WTC11 (cell line): ENCODE measurements around the gene OTUD7B. TPM values are rescaled to one million over a fixed set of nuclear protein-coding genes. Genes with fewer than 3 reads are reported as not detected.

Source experiments
- ATAC-seq: fragments of 200-7000 bp; cut with Tn5 transposase; 2 replicates; pipeline ENCODE4 v1.10.0; 2021; ENCODE audit warnings: mild to moderate bottlenecking, moderate library complexity
- CTCF ChIA-PET: fragments of 300-600 bp; sonication (Branson Sonifier 250); formaldehyde crosslinking; loops from one replicate; lab custom pipeline; 2021; ENCODE audit warnings: antibody characterized with exemption; lab: Charles Lee
- POLR2A ChIA-PET: fragments of 350-600 bp; sonication (Branson Sonifier 250); formaldehyde crosslinking; loops from one replicate; lab custom pipeline; 2021; ENCODE audit warnings: antibody characterized with exemption; lab: Charles Lee
- DNase-seq: peaks from one replicate; pipeline ENCODE4 v3.0.0; 2021; ENCODE audit warnings: low spot score
- H3K27ac Mint-ChIP-seq: 2 replicates; pipeline ENCODE4 v1.8.0; 2021; ENCODE audit warnings: mixed read lengths
- H3K27me3 Mint-ChIP-seq: 2 replicates; pipeline ENCODE4 v1.8.0; 2021; ENCODE audit warnings: low read depth, mild to moderate bottlenecking, moderate library complexity, mixed read lengths
- H3K36me3 Mint-ChIP-seq: 2 replicates; pipeline ENCODE4 v1.8.0; 2021; ENCODE audit warnings: mixed read lengths
- H3K4me1 Mint-ChIP-seq: 2 replicates; pipeline ENCODE4 v1.8.0; 2022; ENCODE audit warnings: mixed read lengths
- H3K4me3 Mint-ChIP-seq: 2 replicates; pipeline ENCODE4 v1.8.0; 2021; ENCODE audit warnings: mild to moderate bottlenecking, moderate library complexity, mixed read lengths
- H3K9me3 Mint-ChIP-seq: 2 replicates; pipeline ENCODE4 v1.8.0; 2021; ENCODE audit warnings: mixed read lengths
- AFF4 ChIP-seq: sonication (generic); formaldehyde crosslinking; IDR thresholded peaks from 2 replicates; pipeline ENCODE4 v1.8.1; 2023; ENCODE audit warnings: mild to moderate bottlenecking, missing genetic modification reagents, borderline replicate concordance
- ARID4B ChIP-seq: sonication (generic); formaldehyde crosslinking; IDR thresholded peaks from 2 replicates; pipeline ENCODE4 v1.8.0; 2023; ENCODE audit warnings: missing genetic modification reagents, mild to moderate bottlenecking, borderline replicate concordance
- ATF6 ChIP-seq: sonication (generic); formaldehyde crosslinking; IDR thresholded peaks from 2 replicates; pipeline ENCODE4 v1.8.1; 2023; ENCODE audit warnings: mild to moderate bottlenecking, missing genetic modification reagents
- HMGXB4 ChIP-seq: sonication (generic); formaldehyde crosslinking; IDR thresholded peaks from 2 replicates; pipeline ENCODE4 v1.8.1; 2023; ENCODE audit warnings: mild to moderate bottlenecking, moderate library complexity, missing genetic modification reagents
- PRDM15 ChIP-seq: sonication (generic); formaldehyde crosslinking; IDR thresholded peaks from 2 replicates; pipeline ENCODE4 v1.8.0; 2022; ENCODE audit warnings: missing genetic modification reagents
- SMAD3 ChIP-seq: sonication (generic); formaldehyde crosslinking; IDR thresholded peaks from 2 replicates; pipeline ENCODE4 v1.8.0; 2022; ENCODE audit warnings: missing genetic modification reagents, mild to moderate bottlenecking, borderline replicate concordance
- TEAD1 ChIP-seq: sonication (generic); formaldehyde crosslinking; IDR thresholded peaks from 2 replicates; pipeline ENCODE4 v1.8.0; 2022; ENCODE audit warnings: mild to moderate bottlenecking, missing genetic modification reagents
- ZNF138 ChIP-seq: sonication (generic); formaldehyde crosslinking; conservative IDR thresholded peaks from 2 replicates; pipeline ENCODE4 v1.8.1; 2022; ENCODE audit warnings: mild to moderate bottlenecking, moderate library complexity, missing genetic modification reagents
- ZNF317 ChIP-seq: sonication (generic); formaldehyde crosslinking; IDR thresholded peaks from 2 replicates; pipeline ENCODE4 v1.8.1; 2023; ENCODE audit warnings: low read depth, mild to moderate bottlenecking, moderate library complexity, missing genetic modification reagents, borderline replicate concordance
- ZNF425 ChIP-seq: fragments of 250-450 bp; sonication (Bioruptor Pico); conservative IDR thresholded peaks from 2 replicates; pipeline ENCODE4 v1.9.0; 2021; ENCODE audit warnings: mild to moderate bottlenecking
- total RNA-seq: library from RNA; stranded (reverse); gene quantifications from 3 replicates; pipeline ENCODE4 v1.2.3, GENCODE V29; 2021

OTUD7B gene
- total RNA-seq, 1 experiment from 2014 or later, result 21.0 TPM

- no peak for TF ChIP-seq ZNF425 (CRISPR knock-in tag)
- no peak for TF ChIP-seq ATF6 (CRISPR knock-in tag)
- TF ChIP-seq, all 79 proteins: peak for 0
These were observed 12.8 kb downstream of the OTUD7B start (continued) for GRCh38 chr1:149997585-149998262.

GRCh38 chr1:149995927-149996326 lies 14.6 kb downstream of the OTUD7B start:
- Mint-ChIP-seq H3K36me3 (no peaks in the 10 kb centered on the region), H3K4me1 (peaks cover 22% of the 10 kb centered on the region), H3K9me3 (no peaks in the 10 kb centered on the region), H3K27ac (peak overlapping the region; percentile 96), H3K4me3 (peak overlapping the region; percentile 11; the same call in 1 of the 2 replicates), H3K27me3 (no peaks in the 10 kb centered on the region)
- POLR2A ChIA-PET, result interaction anchor here (1.9 kb wide), 1 partner anchor 14 kb away, joined by 19 read pairs; no protein-coding TSS in a partner anchor
- ATAC-seq (peak; percentile 55; the same call in 1 of the 2 replicates), DNase-seq (no peak)
- TF ChIP-seq HMGXB4 (CRISPR knock-in tag) (no peak), TEAD1 (CRISPR knock-in tag) (no peak)
- CTCF ChIA-PET, result interaction anchor here (1.3 to 1.6 kb wide), 2 partner anchors 40 to 191 kb away, joined by 3 to 6 read pairs; no protein-coding TSS in a partner anchor

- Mint-ChIP-seq H3K4me1 (peaks cover 22% of the 10 kb centered on the region), H3K9me3 (no peaks in the 10 kb centered on the region), H3K4me3 (no peak overlapping the region), H3K27ac (no peak overlapping the region), H3K36me3 (no peaks in the 10 kb centered on the region), H3K27me3 (no peaks in the 10 kb centered on the region)
- ChIA-PET CTCF (no interaction called here), POLR2A (no interaction called here)
- ATAC-seq (no peak), DNase-seq (no peak)
- TF ChIP-seq AFF4 (CRISPR knock-in tag) (no peak), ZNF317 (CRISPR knock-in tag) (no peak), PRDM15 (no peak), ARID4B (CRISPR knock-in tag) (no peak), ZNF138 (no peak), SMAD3 (CRISPR knock-in tag) (no peak)
These were observed 16.8 kb downstream of the OTUD7B start for GRCh38 chr1:149993764-149994163.
